Measurements from ENCODE around the gene TRIO. TPM values are rescaled to one million over a fixed set of nuclear protein-coding genes. Genes with fewer than 3 reads are reported as not detected.

Gene TRIO
- total and polyA plus RNA-seq, 7 donors = 18.5 to 77.5 (median 35.0) TPM

- peaks cover 74% of the 10 kb centered on the region for H3K4me1 ChIP-seq
- no peaks in the 10 kb centered on the region for H3K27me3 ChIP-seq (ENCODE audit: insufficient read depth in 3 of 3, low read length in 2 of 3)
- ATAC-seq = no peak
- H3K9me3 ChIP-seq = peaks cover 4% of the 10 kb centered on the region
- H3K27ac ChIP-seq = no peak overlapping the region
- H3K36me3 ChIP-seq (ENCODE audit: insufficient read depth in 1 of 2, low read depth in 1 of 2) = no peaks in the 10 kb centered on the region
- TF ChIP-seq, protein P1, sequence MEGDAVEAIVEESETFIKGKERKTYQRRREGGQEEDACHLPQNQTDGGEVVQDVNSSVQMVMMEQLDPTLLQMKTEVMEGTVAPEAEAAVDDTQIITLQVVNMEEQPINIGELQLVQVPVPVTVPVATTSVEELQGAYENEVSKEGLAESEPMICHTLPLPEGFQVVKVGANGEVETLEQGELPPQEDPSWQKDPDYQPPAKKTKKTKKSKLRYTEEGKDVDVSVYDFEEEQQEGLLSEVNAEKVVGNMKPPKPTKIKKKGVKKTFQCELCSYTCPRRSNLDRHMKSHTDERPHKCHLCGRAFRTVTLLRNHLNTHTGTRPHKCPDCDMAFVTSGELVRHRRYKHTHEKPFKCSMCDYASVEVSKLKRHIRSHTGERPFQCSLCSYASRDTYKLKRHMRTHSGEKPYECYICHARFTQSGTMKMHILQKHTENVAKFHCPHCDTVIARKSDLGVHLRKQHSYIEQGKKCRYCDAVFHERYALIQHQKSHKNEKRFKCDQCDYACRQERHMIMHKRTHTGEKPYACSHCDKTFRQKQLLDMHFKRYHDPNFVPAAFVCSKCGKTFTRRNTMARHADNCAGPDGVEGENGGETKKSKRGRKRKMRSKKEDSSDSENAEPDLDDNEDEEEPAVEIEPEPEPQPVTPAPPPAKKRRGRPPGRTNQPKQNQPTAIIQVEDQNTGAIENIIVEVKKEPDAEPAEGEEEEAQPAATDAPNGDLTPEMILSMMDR (IDR thresholded peaks at IDR 0.05) = no peak
- no peak overlapping the region for H3K4me3 ChIP-seq
- intact Hi-C loops (cut with DNase I) = no loop called here
- no peak for DNase-seq
- WGBS, 3 donors = 93 to 95% (median 95%) methylated on average over 11 of the region's 11 CpGs
These were observed 15.9 kb downstream of the TRIO start for GRCh38 chr5:14158890-14159666.

- WGBS, 3 donors = 38 to 47% (median 39%) methylated on average over 7 of the region's 7 CpGs
- peaks cover 65% of the 10 kb centered on the region for H3K4me1 ChIP-seq
- no peaks in the 10 kb centered on the region for H3K27me3 ChIP-seq (ENCODE audit: insufficient read depth in 3 of 3, low read length in 2 of 3)
- no peak overlapping the region for H3K4me3 ChIP-seq
- DNase-seq (no peak), ATAC-seq (peak in 1 of 4 donors; percentile 39)
- intact Hi-C loops (cut with DNase I) = no loop called here
- H3K36me3 ChIP-seq (ENCODE audit: insufficient read depth in 1 of 2, low read depth in 1 of 2) = no peaks in the 10 kb centered on the region
- TF ChIP-seq, protein P1 (IDR thresholded peaks at IDR 0.05) = no peak
- no peak overlapping the region for H3K27ac ChIP-seq
- peaks cover 7% of the 10 kb centered on the region for H3K9me3 ChIP-seq
These were observed 18.8 kb downstream of the TRIO start for GRCh38 chr5:14161825-14162556.

DNA sequence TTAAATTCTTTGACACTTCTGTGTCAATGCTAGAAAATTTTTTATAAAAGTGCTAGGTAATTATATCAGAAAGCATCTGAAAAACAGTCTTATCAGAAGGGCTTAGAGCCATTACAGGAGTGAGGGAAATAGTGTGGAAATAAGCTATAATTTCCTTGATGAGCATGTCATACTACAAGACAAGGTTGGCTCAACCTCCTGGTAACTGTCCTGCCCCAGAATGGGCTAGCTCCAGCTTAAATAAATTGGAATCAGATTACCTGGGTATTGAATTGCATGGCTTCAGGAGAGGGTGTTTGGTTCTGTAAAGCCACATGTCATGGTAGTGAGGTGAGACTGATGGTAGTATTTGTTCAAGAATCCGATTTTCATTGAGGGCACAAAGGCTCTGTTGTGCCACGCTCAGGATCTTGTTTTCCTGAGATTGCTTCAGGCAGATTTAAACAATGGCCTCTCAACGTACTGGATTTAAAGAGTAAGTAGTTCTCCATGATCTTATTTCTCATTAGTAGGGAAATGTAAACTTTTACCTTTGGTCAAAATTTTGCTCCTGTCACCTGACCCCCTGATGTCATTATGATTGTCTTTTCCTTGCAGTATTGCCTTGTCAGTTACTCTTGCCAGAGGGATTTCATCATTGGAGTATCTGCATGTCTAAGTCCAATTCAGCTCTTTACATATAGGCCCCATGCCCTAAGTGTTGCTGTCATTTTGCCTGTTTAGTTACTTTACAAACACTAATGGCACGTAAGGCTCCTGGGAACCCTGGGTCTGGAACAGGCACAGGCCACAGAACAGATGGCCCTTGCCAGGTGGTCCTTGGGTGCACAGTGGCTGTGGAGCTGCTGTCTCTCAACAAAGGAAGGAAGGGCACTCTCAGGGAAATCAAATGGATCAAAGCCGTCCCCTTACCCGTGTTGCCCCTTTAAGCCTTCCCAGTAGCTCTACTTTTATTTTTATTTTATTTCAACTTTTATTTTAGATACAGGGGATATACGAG is 21.3 kb downstream of the TRIO start:
- H3K27me3 ChIP-seq (ENCODE audit: insufficient read depth in 3 of 3, low read length in 2 of 3) = no peaks in the 10 kb centered on the region
- TF ChIP-seq, protein P1 (IDR thresholded peaks at IDR 0.05) = no peak
- H3K36me3 ChIP-seq (ENCODE audit: insufficient read depth in 1 of 2, low read depth in 1 of 2) = no peaks in the 10 kb centered on the region
- no peak for DNase-seq
- intact Hi-C loops (cut with DNase I) = no loop called here
- H3K9me3 ChIP-seq = peaks cover 7% of the 10 kb centered on the region
- H3K27ac ChIP-seq = no peak overlapping the region
- no peak for ATAC-seq
- peaks cover 70% of the 10 kb centered on the region for H3K4me1 ChIP-seq
- no peak overlapping the region for H3K4me3 ChIP-seq
- 86 to 94% (median 93%) methylated on average over 7 of the region's 7 CpGs for WGBS, 3 donors

GRCh38 chr5:14165375-14166106 is 22.4 kb downstream of the TRIO start:
- ATAC-seq = peak in 1 of 4 donors; percentile 13
- intact Hi-C loops (cut with DNase I) = no loop called here
- no peak for DNase-seq
- Histone ChIP-seq H3K4me1 (peaks cover 64% of the 10 kb centered on the region), H3K9me3 (peaks cover 7% of the 10 kb centered on the region), H3K36me3 (ENCODE audit: insufficient read depth in 1 of 2, low read depth in 1 of 2) (no peaks in the 10 kb centered on the region), H3K4me3 (no peak overlapping the region), H3K27ac (peak overlapping the region; percentile 37), H3K27me3 (ENCODE audit: insufficient read depth in 3 of 3, low read length in 2 of 3) (no peaks in the 10 kb centered on the region)
- TF ChIP-seq, protein P1 (IDR thresholded peaks at IDR 0.05) = no peak
- 86 to 90% (median 86%) methylated on average over 9 of the region's 9 CpGs for WGBS, 3 donors

Data from psoas muscle (tissue), 8 donors.